ENCODE data around the gene RPGRIP1L. TPM values are rescaled to one million over a fixed set of nuclear protein-coding genes. Genes with fewer than 3 reads are reported as not detected.

Gene RPGRIP1L
- total RNA-seq, 1 experiment from 2014 or later, result 3.8 TPM

DNA sequence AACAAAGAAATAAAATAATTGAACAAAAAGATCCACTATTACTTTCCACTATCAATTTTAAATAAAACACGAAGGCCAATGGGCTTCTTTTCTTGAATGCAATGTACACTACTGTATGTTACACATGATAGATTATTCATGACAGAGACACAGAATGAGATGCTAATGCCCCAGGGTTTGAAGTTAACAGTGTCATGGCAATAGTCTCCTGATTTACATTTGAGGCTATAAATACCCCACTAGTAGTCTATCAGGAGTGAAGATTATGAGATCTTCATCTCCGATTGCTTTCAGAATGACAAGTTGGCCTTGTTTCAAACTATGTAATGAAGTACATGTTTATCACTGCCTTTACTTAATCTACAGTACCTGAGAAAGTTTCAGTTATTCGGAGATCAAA, 84.4 kb downstream of the RPGRIP1L start:
- intact Hi-C loops (cut with micrococcal nuclease), result no loop called here
- no peaks in the 10 kb centered on the region for H4K20me1 ChIP-seq (ENCODE audit: low read length)
- no peak for DNase-seq
- TF ChIP-seq EZH2phosphoT487 (IDR thresholded peaks at IDR 0.05; ENCODE audit: borderline replicate concordance, low read length), result no peak
- TF ChIP-seq EZH2 (IDR thresholded peaks at IDR 0.05; ENCODE audit: low read length, unreplicated experiment), result no peak
- no peak overlapping the region for H3K9ac ChIP-seq (ENCODE audit: low read length)
- H3K79me2 ChIP-seq (ENCODE audit: low read length), result no peaks in the 10 kb centered on the region
- BruUV-seq (replicated peaks), result no TSS peak
- H3K9me3 ChIP-seq (ENCODE audit: low read length), result no peaks in the 10 kb centered on the region
- H3K4me3 ChIP-seq (ENCODE audit: low read length), result no peak overlapping the region
- no peaks in the 10 kb centered on the region for H3K36me3 ChIP-seq (ENCODE audit: low read depth, low read length)
- POLR2A ChIA-PET (ENCODE audit: unreplicated experiment), result no interaction called here
- H3K9me2 ChIP-seq (replicated peaks; ENCODE audit: low read length), result no peaks in the 10 kb centered on the region
- no peak overlapping the region for H2AFZ ChIP-seq (ENCODE audit: low read length)
- H3F3A ChIP-seq (ENCODE audit: low read length, unreplicated experiment), result no peaks in the 10 kb centered on the region
- no peak overlapping the region for H3K27ac ChIP-seq (ENCODE audit: low read length)
- no peaks in the 10 kb centered on the region for H3K27me3 ChIP-seq (ENCODE audit: low read length)
- H3K4me1 ChIP-seq (ENCODE audit: insufficient read depth, low read length), result no peaks in the 10 kb centered on the region
- CTCF ChIA-PET, result no interaction called here
- no peak for ATAC-seq
- H3K4me2 ChIP-seq (ENCODE audit: low read length), result no peak overlapping the region

DNA sequence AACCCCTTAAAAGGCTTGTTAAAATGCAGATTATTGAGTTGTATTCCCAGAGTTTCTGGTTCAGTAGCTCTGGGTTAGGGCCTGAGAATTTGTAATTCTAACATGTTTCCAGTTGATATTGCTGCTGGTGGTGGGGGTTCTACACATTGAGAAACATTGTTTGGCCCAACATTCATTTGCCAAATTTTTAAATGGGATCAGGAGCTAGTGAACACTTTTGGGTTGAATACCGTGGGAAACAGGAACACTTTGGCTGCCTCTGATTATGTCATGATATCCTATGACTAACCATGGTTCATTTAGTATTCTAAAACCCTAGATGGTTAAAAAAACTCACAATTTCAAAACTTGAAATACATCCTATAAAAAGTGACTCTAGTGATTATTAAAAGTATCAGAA, 89.3 kb downstream of the RPGRIP1L start:
- Histone ChIP-seq H3K9ac (ENCODE audit: low read length) (no peak overlapping the region), H3K4me2 (ENCODE audit: low read length) (no peak overlapping the region), H3K4me1 (ENCODE audit: insufficient read depth, low read length) (no peaks in the 10 kb centered on the region), H4K20me1 (ENCODE audit: low read length) (no peaks in the 10 kb centered on the region), H3K9me2 (replicated peaks; ENCODE audit: low read length) (no peaks in the 10 kb centered on the region), H3K4me3 (ENCODE audit: low read length) (no peak overlapping the region), H3K9me3 (ENCODE audit: low read length) (no peaks in the 10 kb centered on the region), H3K27me3 (ENCODE audit: low read length) (no peaks in the 10 kb centered on the region), H3K27ac (ENCODE audit: low read length) (no peak overlapping the region), H3K36me3 (ENCODE audit: low read depth, low read length) (no peaks in the 10 kb centered on the region), H3K79me2 (ENCODE audit: low read length) (no peaks in the 10 kb centered on the region), H3F3A (ENCODE audit: low read length, unreplicated experiment) (no peaks in the 10 kb centered on the region), H2AFZ (ENCODE audit: low read length) (no peak overlapping the region)
- no TSS peak for BruUV-seq (replicated peaks)
- POLR2A ChIA-PET (ENCODE audit: unreplicated experiment), result no interaction called here
- no peak for DNase-seq
- intact Hi-C loops (cut with micrococcal nuclease), result no loop called here
- CTCF ChIA-PET, result no interaction called here
- no peak for ATAC-seq
- TF ChIP-seq, protein P1, sequence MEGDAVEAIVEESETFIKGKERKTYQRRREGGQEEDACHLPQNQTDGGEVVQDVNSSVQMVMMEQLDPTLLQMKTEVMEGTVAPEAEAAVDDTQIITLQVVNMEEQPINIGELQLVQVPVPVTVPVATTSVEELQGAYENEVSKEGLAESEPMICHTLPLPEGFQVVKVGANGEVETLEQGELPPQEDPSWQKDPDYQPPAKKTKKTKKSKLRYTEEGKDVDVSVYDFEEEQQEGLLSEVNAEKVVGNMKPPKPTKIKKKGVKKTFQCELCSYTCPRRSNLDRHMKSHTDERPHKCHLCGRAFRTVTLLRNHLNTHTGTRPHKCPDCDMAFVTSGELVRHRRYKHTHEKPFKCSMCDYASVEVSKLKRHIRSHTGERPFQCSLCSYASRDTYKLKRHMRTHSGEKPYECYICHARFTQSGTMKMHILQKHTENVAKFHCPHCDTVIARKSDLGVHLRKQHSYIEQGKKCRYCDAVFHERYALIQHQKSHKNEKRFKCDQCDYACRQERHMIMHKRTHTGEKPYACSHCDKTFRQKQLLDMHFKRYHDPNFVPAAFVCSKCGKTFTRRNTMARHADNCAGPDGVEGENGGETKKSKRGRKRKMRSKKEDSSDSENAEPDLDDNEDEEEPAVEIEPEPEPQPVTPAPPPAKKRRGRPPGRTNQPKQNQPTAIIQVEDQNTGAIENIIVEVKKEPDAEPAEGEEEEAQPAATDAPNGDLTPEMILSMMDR (conservative IDR thresholded peaks at IDR 0.05; ENCODE audit: low read depth, low read length), result no peak
- TF ChIP-seq EZH2phosphoT487 (IDR thresholded peaks at IDR 0.05; ENCODE audit: borderline replicate concordance, low read length) (no peak), EZH2 (IDR thresholded peaks at IDR 0.05; ENCODE audit: low read length, unreplicated experiment) (no peak)

DNA sequence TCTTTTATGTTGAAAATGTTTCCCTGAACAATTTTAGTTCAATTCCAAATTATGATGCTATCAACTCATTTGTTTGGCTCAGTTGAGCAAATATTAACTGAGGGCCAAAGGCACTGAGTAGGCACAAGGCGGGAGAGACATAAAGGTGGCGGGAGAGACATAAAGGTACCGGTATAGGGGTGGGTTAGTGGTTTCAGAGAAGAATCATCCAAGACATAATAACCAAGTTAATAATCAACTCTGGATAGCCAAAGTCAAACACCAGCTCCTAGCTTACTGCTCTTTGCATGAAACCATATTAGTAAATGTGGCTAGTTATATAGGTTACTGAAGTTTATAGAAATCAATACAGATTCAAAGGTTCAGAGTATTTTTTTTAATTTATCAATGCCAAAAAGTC, 91.7 kb downstream of the RPGRIP1L start:
- POLR2A ChIA-PET (ENCODE audit: unreplicated experiment), result no interaction called here

More for the DNA sequence above, 91.7 kb downstream of the RPGRIP1L start:
- H3K9me2 ChIP-seq (replicated peaks; ENCODE audit: low read length), result no peaks in the 10 kb centered on the region
- CTCF ChIA-PET, result no interaction called here
- ATAC-seq, result no peak
- no peaks in the 10 kb centered on the region for H4K20me1 ChIP-seq (ENCODE audit: low read length)
- intact Hi-C loops (cut with micrococcal nuclease), result no loop called here
- H3K9ac ChIP-seq (ENCODE audit: low read length), result no peak overlapping the region
- DNase-seq, result no peak
- no peaks in the 10 kb centered on the region for H3K36me3 ChIP-seq (ENCODE audit: low read depth, low read length)
- H3K9me3 ChIP-seq (ENCODE audit: low read length), result no peaks in the 10 kb centered on the region
- no peak overlapping the region for H2AFZ ChIP-seq (ENCODE audit: low read length)
- H3K4me2 ChIP-seq (ENCODE audit: low read length), result no peak overlapping the region
- H3K79me2 ChIP-seq (ENCODE audit: low read length), result no peaks in the 10 kb centered on the region
- no peaks in the 10 kb centered on the region for H3K27me3 ChIP-seq (ENCODE audit: low read length)
- BruUV-seq (replicated peaks), result no TSS peak
- TF ChIP-seq, protein P1 (conservative IDR thresholded peaks at IDR 0.05; ENCODE audit: low read depth, low read length), result no peak
- TF ChIP-seq EZH2phosphoT487 (IDR thresholded peaks at IDR 0.05; ENCODE audit: borderline replicate concordance, low read length) (no peak), EZH2 (IDR thresholded peaks at IDR 0.05; ENCODE audit: low read length, unreplicated experiment) (no peak)
- H3K4me3 ChIP-seq (ENCODE audit: low read length), result no peak overlapping the region
- no peak overlapping the region for H3K27ac ChIP-seq (ENCODE audit: low read length)
- H3F3A ChIP-seq (ENCODE audit: low read length, unreplicated experiment), result no peaks in the 10 kb centered on the region
- H3K4me1 ChIP-seq (ENCODE audit: insufficient read depth, low read length), result no peaks in the 10 kb centered on the region

All from PC-3 (cell line).